Measurements from ENCODE around the gene FAM50A.

The FAM50A gene

DNA sequence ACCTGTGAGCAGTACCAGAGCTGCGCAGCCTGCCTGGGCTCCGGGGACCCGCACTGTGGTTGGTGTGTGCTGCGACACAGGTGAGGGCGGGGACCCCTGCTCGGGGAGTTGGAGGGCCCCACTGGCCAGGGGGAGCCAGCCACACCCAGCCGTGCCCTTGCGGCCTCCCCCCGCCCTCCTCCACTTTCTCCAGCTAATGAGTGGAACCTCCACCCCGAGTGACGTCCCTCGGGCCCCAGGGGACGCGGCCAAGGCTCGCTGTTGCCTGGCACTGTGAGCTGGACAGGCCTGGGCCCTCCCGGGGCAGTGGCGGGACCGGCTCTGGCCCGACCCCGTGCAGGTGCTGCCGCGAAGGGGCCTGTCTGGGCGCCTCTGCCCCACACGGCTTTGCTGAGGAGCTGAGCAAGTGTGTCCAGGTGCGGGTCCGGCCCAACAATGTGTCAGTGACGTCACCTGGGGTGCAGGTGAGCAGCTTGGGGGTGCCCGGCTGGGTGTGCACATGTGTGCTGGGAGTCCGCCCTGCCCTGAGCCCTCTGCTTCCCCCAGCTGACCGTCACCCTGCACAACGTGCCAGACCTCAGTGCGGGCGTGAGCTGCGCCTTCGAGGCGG, 19.8 kb downstream of the FAM50A start:
- no peak for DNase-seq (ENCODE audit: low read depth in 2 of 2)

DNA sequence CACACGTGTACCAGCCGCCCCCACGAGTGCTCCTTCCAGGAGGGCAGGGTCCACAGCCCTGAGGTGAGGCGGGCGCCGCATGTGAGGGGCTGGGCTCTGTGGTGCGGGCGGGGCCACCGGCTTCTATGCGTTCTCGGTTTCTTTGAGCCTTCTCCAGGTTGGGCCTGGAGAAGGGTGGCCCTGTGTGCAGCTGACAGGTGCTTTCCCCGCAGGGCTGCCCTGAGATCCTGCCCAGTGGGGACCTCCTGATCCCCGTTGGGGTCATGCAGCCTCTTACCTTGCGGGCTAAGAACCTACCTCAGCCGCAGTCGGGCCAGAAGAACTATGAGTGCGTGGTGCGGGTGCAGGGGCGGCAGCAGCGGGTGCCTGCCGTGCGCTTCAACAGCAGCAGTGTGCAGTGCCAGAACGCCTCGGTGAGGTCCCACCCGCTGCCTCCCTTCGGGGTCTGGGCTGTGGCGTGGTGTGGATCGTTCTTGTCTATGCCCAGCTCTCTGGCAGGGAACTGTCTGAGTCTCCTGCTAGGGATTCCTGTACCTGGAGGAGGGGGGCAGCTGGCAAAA, 20.9 kb downstream of the FAM50A start:
- DNase-seq (ENCODE audit: low read depth in 2 of 2), result no peak

DNA sequence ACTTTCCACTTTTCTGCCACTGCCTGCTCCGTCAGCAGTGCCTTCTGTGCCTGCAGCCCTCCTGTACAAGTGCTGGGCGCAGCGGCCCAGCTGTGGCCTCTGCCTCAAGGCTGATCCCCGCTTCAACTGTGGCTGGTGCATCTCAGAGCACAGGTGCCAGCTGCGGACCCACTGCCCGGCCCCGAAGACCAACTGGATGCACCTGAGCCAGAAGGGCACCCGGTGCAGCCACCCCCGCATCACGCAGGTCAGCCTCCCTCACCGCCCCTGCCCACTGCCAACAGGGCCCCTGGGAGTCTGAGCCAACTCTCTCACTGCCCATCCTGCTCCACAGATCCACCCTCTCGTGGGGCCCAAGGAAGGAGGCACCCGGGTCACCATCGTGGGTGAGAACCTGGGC, 21.7 kb downstream of the FAM50A start:
- no peak for DNase-seq (ENCODE audit: low read depth in 2 of 2)

DNA sequence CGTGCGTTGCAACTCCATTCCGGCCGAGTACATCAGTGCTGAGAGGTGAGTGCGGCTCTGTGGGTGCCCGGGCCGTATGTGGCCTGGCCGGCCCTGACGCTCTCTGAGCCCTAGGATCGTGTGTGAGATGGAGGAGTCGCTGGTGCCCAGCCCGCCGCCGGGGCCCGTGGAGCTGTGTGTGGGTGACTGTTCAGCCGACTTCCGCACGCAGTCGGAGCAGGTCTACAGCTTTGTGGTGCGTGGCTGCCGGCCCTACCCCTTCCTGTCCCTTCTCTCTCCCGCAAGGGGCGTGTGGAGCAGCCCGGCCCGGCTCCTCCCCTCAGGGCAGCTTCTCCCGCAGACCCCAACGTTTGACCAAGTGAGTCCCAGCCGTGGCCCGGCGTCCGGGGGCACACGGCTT, 22.1 kb downstream of the FAM50A start:
- DNase-seq (ENCODE audit: low read depth in 2 of 2), result no peak

DNA sequence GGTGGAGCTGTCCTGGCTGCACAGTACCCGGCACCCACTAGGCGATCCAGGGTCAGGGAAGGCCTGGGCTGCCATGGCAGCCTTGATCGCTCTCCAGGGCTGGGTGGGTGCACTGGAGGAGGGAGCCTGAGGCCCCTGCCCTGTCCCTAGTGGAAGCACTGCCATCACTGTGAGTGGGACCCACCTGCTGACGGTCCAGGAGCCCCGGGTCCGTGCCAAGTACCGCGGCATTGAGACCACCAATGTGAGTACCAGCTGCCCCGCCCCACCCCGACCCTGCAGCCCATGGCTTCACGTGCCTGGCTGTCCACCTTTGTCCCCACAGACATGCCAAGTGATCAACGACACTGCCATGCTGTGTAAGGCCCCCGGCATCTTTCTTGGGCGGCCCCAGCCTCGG, 23.0 kb downstream of the FAM50A start:
- DNase-seq (ENCODE audit: low read depth in 2 of 2), result no peak

DNA sequence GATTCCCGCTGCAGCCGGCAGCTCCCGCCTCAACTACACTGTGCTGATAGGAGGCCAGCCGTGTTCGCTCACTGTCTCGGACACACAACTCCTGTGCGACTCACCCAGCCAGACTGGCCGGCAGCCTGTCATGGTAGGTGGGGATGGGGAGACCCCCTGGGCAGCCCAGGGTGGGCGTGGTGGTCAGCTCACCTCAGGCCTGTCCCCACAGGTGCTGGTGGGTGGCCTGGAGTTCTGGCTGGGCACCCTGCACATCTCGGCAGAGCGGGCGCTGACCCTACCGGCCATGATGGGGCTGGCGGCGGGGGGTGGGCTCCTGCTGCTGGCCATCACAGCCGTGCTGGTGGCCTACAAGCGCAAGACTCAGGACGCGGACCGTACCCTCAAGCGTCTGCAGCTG, 23.6 kb downstream of the FAM50A start:
- DNase-seq (ENCODE audit: low read depth in 2 of 2), result no peak

DNA sequence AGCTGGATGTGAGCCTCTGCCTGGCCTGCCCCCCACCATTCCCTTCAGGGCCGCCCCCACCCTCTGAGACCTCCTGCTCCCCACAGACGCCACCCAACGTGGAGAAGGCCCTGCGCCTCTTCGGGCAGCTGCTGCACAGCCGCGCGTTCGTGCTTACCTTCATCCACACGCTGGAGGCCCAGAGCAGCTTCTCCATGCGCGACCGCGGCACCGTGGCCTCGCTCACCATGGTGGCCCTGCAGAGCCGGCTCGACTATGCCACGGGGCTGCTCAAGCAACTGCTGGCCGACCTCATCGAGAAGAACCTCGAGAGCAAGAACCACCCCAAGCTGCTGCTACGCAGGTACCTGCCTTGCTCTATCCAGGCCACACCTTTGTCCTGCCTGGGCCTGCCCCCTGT, 24.3 kb downstream of the FAM50A start:
- DNase-seq (ENCODE audit: low read depth in 2 of 2), result no peak

DNA sequence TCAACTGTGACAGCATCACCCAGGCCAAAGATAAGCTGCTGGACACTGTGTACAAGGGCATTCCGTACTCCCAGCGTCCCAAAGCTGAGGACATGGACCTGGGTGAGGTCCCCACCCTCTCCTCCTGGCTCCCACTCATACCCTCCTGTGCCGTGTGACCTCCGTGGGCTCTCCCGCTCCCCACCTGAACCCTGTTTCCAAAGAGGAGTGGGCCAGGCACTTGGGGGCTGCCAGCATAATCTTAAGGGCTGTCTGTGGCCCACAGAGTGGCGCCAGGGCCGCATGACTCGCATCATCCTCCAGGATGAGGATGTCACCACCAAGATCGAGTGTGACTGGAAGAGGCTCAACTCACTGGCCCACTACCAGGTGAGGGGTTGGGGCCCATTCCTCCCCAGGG, 25.2 kb downstream of the FAM50A start:
- no peak for DNase-seq (ENCODE audit: low read depth in 2 of 2)

DNA sequence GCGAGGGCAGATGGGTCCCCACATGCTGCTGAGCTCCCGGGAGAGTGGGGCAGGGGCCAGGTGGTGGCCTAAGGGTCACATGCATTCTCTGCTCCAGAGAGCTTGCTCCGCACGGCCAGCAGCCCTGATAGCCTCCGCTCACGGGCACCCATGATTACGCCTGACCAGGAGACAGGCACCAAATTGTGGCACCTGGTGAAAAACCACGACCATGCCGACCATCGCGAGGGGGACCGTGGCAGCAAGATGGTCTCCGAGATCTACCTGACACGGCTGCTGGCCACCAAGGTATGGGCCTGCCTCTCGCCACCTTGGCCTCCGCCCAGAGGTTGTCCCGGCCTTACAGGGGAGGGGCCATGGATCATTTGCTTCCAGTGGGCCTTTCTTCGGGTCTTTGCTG, 25.9 kb downstream of the FAM50A start:
- no peak for DNase-seq (ENCODE audit: low read depth in 2 of 2)

DNA sequence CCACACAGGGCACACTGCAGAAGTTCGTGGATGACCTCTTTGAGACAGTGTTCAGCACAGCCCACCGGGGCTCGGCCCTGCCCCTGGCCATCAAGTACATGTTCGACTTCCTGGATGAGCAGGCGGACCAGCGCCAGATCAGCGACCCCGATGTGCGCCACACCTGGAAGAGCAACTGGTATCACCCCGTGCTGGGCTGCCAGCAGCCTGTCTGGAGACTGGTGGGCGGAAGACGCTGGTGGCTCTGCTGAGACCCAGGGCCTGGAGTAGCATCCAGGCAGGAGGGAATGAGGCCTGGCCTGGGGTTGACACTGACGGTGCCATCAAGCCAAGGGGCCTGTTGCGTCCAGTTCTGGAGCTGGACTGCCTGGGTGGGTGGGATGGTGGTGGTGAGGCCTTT, 26.5 kb downstream of the FAM50A start:
- DNase-seq (ENCODE audit: low read depth in 2 of 2), result no peak

DNA sequence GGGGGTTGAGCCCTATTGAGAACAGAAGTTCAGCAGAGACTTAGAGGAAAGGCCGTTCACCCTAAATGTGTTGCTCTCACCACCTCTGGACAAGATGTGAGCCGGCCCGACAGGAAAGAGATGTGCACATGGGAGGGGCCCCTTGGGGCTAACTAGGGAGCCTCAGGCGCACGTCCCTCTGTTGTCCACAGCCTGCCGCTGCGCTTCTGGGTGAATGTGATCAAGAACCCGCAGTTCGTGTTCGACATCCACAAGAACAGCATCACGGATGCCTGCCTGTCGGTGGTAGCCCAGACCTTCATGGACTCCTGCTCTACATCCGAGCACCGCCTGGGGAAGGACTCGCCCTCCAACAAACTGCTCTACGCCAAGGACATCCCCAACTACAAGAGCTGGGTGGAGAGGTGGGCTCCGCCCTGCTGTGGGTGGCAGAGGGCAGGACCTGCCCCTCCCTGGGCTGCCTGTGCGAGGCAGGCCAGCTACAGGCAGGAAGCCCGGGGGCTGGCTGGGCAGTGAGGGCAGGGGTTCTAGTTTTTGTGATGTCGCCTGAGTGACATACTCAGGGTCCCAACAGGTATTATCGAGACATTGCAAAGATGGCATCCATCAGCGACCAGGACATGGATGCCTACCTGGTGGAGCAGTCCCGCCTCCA, 27.1 kb downstream of the FAM50A start:
- DNase-seq (ENCODE audit: low read depth in 2 of 2), result no peak

DNA sequence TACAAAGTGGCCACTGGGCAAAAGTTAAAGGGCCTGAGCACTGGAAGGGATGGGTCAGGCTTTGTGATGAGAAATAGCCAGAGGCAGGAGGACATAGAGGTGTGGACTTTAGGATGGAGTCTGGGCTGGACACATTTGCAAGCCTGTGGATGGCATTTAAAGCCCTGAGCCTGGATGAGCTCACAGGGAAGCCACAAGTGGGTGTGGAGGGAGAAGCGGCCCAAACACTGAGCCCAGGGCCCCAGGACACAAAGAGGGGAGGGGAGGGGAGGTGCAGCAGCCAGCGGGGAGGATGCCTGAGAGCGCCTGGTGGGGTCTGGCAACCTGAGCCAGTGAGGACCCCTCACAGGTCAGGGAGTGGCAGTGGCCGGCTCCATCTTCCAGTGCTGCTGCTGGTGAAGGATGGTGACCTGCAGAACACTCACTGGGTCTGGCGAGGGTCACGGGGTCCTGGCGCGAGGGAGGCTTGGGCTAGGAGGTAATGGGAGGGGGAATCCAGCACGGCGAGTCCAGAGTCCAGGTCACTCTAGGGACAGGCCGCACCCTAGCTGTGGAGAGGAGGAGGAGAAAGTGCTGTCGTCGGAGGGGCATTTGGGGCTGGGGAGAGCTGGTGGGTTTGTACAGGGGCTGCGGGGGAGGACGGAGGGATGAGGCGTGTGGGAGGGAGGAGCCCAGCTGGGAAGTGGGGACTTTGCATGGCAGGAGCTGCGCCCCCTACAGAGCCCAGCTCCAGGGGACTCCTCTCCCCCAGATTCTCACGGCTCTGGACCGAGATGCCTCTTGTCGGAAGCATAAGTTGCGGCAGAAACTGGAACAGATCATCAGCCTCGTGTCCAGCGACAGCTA, 28.1 kb downstream of the FAM50A start:
- DNase-seq (ENCODE audit: low read depth in 2 of 2), result no peak

DNA sequence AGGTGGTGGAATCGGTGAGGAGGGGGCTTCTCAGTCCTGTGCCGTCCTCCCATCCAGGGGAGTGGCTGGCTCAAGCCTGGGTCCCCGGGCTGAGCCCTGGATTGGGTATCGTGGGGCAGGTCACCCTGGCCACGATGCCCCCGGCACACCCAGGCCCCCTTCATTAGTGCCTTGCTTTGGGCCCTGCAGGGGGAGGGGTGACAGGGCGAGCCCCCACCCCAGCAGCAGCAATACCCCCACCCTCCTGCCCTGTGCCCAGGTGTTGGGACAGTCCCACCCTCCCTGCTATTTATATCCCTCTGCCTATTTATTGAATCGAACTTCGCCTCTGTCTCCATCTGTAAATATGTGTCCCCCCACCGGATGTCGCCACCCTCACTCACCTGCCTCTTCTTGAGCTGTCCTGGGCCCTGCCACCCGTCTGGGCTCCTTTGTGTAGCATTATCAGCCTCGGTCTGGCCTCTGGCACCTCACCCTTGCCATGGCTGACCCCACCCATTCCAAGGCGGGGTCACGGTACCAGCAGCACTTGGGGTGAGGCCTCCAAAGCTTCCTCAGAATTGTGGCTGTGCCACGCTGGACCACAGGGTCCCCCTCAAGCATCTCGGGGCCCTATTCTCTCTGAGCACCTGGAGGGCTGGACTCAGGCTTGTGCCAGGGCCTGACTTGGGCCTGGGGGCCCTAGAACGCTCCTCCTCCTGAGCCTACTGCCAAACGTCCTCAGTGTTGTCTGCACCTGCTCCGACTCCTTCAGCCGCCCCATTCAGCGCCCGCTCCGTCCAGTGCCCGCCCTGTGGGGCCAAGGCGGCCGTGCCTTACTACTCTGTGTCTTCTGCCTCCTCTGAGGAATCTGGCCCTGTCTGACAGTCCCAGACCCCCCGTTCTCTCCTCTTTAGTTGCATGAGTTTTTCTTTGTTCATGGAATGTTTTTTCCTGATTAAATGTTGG, 29.0 kb downstream of the FAM50A start:
- DNase-seq (ENCODE audit: low read depth in 2 of 2), result no peak

DNA sequence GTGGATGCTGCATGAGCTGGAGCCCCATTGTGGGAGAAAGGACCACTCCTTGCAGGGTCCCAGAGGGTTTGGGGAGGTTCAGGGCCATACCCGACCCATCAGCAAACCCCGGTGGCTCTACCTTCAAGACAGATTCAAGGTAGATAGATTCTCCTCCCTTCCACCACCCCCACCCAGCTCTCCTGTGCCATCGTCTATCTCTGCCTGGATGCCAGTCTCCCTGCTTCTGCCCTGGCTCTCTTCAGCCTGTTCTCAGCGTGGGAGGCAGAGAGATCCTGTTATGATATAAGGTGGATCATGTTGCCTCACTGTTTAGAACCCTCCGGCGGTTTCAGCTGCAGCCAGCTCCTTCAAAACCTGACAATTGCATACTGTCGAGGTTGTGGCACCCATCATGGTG, 29.7 kb downstream of the FAM50A start:
- no peak for DNase-seq (ENCODE audit: low read depth in 2 of 2)

DNA sequence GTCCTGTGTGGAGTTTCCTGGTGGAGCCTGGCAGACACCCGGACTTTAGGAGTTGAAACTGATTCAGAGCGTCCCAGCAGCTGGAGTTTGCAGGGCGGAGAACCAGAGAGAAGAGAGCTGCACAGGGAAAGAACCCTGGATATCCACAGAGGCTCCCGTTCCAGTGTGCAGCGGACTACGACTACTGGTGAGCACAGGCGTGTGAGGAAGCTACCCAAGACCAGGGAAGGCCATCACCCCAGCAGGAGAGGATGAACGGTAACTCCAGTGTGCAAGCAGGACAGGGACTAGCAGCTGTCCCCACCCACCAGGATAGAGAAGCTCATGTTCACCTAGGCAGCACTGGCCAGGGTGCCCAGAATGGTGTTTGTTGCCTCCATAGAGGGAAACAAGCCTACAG, 32.9 kb downstream of the FAM50A start:
- no peak for DNase-seq (ENCODE audit: low read depth in 2 of 2)

DNA sequence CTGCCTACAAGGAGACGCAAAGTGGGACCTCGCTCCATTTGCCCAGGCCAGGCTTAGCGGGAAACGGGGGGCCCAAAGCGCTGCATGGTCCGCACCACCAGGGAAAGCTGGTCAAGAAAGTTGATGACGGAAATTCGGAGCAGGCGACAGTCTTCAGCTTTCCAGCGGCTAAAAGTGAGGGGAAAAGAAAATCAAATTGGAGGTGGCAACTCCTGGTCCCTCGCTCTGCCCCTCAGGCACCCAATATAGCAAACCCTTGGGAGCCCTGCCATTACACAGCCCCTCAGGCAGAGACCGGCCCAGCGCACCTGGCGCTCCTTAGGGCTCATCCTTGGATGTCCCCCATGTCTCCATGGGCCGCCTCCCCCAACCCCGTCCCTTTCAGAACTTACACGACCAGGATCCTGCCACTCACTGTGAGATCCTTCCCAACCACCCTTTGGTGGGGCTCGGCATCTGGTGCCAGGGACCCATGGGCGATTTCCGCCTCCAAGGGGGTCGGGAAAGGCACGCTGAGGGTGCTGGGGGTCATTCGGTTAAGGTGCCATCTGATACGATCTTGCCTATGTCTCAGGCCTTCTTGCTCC, 34.0 kb downstream of the FAM50A start:
- no peak for DNase-seq (ENCODE audit: low read depth in 2 of 2)

DNA sequence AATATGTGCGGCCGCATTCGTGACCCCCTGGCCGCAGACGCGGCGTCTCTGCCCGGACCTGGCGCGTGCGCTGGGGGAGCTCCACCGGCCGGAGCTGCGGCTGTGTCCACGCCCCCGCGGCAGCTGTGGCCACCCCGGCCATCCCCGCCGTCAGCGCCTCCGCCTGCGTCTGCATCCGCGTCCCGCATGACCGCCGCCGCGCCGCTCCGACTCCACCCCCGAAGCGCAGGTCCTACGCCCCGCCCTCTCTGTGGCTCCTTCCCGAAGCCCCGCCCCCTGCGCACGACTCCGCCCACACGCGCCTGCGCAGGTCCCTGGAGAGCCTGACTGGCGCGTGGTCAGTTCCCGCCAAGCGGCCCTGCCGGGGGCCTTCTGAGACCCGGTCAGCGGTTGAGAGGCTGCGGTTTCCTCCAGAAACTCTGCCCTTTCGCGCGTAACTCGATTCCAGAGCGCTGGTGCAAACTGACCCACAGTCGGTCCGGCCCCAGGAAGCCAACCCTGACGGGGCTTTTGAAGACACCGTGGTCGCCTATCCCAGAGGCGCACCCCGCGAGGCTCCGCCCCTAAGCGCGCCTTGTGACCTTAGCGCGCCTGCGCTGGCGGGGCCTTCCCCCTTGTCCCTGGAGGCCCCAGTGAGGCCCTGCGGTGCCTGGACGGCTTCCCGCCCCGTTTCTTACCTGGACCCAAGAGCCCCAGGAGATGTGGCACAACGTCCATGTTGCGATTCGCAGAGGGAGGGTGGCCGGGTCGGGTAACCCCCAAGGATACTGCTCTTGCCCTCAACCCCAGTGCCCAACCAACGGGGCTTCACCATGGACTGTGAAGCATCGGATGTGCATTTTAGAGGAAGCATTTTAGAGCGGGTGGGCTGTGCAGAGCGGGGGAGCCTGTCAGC, 35.0 kb downstream of the FAM50A start, which contains the start of gene LAGE3:
Gene LAGE3 (minus strand): TSS at position 554 of the 895 bp plus-strand sequence. CDS start 366 bp downstream, at position 188.
- peak; percentile 91 for DNase-seq (ENCODE audit: low read depth in 2 of 2)

DNA sequence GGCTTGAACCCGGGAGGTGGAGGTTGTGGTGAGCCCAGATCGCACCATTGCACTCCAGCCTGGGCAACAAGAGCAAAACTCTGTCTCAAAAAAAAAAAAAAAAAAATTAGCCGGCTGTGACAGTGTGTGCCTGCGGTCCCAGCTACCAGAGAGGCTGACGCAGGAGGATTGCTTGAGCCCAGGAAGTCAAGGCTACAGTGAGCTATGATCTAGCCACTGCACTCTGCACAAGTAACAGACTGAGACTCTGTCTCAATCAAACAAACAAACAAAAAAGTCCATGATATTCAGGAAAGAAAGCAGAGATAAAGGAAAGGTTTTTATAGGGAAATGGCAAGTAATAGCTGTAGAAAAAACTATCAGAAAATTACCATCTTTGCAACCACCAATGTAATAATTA, 37.3 kb downstream of the FAM50A start:
- no peak for DNase-seq (ENCODE audit: low read depth in 2 of 2)

DNA sequence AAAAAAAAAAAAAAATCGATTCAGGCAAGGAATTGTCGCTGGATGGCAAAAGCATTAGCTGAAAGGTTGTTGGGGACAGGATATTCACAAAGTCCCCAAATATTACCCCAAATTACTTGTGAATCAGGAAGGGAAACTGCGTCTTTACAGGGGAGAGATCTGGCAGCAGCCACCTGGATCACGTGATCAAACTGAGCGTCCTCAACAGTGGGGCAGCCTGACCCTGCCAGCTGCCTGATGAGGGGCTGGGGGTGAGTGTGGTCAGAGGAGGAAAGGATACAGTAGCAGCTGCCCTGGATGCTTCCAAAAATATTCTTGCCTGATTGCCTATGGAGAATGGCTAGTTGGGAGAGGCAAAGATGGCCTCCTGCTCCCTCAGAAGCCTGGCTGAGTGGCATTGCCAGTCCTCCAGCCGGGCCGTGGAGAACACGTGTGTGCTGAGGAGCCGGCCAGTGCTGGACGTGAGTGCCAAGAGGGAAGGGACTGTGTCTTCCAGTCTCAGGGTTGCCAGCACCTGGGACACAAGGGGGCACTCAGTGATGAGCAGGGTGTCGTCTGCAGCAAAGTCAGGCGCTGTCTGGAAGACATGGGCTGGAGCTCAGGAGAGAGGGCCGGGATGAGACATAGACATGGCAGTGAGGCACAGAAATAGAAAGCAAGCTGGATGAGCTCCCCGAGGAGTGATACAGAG, 38.1 kb downstream of the FAM50A start:
- no peak for DNase-seq (ENCODE audit: low read depth in 2 of 2)

Data from stimulated activated CD4-positive, alpha-beta T cell treated with anti-CD3 and anti-CD28 coated beads, Interleukin-1b, Interleukin-23, amount 100 ng/mL, for 4 hours (primary cell).